ENCODE data around the gene HSPA1L.
"Not testable (repeated sequence)": the region's sequence is repeated elsewhere in the genome, so short reads cannot be mapped to it uniquely, and the experiment has no call there.

Gene HSPA1L

DNA sequence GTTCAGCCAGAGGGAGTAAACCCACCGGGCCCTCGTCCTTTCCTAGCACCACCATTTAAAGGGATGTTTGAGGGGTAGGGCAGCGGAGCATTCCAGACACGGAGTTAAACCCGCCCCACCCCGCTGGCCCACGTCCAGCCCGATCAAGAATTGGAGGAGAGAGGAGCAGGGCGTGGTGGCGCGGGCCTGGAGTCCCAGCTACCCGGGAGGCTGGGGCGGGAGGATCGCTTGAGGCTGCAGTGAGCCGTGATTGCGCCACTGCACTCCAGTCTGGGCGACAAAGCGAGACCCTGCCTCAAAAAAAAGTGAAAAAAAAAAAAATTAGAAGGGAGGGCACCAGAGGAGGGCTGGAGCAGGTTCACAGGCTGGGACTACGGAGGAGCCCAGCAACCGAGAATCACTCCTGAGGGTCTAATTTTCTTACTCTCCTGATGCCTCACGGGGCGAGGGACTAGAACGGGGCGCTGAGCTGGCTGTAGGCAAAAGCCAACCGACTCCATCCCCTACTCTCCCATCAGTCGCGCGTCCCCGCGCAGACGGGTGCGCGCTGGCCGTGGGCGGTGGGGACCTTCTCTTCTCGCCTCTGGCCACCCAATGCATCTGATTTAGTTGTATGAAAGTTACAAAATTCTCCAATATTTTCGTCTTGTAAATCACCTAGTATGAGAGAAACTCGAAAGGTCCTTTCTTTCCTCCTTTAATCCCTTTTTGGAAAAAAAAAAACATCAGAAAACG, 6.4 kb upstream of the HSPA1L start:
- H4K20me1 ChIP-seq (ENCODE audit: insufficient read depth) = no peaks in the 10 kb centered on the region
- no peaks in the 10 kb centered on the region for H3K36me3 ChIP-seq (ENCODE audit: insufficient read depth)
- TF ChIP-seq, protein P1, sequence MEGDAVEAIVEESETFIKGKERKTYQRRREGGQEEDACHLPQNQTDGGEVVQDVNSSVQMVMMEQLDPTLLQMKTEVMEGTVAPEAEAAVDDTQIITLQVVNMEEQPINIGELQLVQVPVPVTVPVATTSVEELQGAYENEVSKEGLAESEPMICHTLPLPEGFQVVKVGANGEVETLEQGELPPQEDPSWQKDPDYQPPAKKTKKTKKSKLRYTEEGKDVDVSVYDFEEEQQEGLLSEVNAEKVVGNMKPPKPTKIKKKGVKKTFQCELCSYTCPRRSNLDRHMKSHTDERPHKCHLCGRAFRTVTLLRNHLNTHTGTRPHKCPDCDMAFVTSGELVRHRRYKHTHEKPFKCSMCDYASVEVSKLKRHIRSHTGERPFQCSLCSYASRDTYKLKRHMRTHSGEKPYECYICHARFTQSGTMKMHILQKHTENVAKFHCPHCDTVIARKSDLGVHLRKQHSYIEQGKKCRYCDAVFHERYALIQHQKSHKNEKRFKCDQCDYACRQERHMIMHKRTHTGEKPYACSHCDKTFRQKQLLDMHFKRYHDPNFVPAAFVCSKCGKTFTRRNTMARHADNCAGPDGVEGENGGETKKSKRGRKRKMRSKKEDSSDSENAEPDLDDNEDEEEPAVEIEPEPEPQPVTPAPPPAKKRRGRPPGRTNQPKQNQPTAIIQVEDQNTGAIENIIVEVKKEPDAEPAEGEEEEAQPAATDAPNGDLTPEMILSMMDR (conservative IDR thresholded peaks at IDR 0.05; ENCODE audit: low read depth, low read length) = no peak
- peak overlapping the region; percentile 92; the same call in 1 of the 2 replicates for H3K9ac ChIP-seq
- peak overlapping the region; percentile 96 for H3K27ac ChIP-seq
- peak overlapping the region; percentile 85 for H3K4me2 ChIP-seq
- no peaks in the 10 kb centered on the region for H3K27me3 ChIP-seq (ENCODE audit: insufficient read depth, low read depth)
- H3K79me2 ChIP-seq (ENCODE audit: insufficient read depth, low read depth) = peaks cover 5% of the 10 kb centered on the region; the same call in 1 of the 2 replicates
- H3K4me3 ChIP-seq (IDR thresholded peaks at IDR 0.05; ENCODE audit: insufficient read depth, low read depth, low read length) = no peak overlapping the region
- peak overlapping the region; percentile 81 for H2AFZ ChIP-seq (ENCODE audit: low read depth)
- H3K4me1 ChIP-seq (ENCODE audit: low read depth, poor library complexity, severe bottlenecking) = peaks cover 49% of the 10 kb centered on the region

DNA sequence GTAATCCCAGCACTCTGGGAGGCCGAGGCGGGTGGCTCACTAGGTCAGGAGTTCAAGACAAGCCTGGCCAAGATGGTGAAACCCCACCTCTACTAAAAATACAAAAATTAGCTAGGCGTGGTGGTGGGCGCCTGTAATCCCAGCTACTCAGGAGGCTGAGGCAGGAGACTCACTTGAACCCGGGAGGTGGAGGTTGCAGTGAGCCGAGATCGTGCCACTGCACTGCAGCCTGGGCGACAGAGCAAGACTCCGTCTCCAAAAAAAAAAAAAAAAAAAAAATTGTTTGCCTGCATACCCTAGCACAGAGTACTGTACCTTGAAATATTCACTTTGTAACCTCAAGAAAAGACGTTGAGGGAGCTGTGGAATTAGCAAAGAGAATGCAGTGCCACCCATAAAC, 5.3 kb upstream of the HSPA1L start:
- H2AFZ ChIP-seq (ENCODE audit: low read depth); H3K79me2 ChIP-seq (ENCODE audit: insufficient read depth, low read depth); H3K27me3 ChIP-seq (ENCODE audit: insufficient read depth, low read depth); H3K27ac ChIP-seq; H3K4me3 ChIP-seq (IDR thresholded peaks at IDR 0.05; ENCODE audit: insufficient read depth, low read depth, low read length); H3K9ac ChIP-seq; H4K20me1 ChIP-seq (ENCODE audit: insufficient read depth); H3K36me3 ChIP-seq (ENCODE audit: insufficient read depth): not testable (repeated sequence)
- Histone ChIP-seq H3K4me1 (ENCODE audit: low read depth, poor library complexity, severe bottlenecking) (peaks cover 39% of the 10 kb centered on the region), H3K4me2 (peak overlapping the region; percentile 85; the same call in 1 of the 2 replicates)

DNA sequence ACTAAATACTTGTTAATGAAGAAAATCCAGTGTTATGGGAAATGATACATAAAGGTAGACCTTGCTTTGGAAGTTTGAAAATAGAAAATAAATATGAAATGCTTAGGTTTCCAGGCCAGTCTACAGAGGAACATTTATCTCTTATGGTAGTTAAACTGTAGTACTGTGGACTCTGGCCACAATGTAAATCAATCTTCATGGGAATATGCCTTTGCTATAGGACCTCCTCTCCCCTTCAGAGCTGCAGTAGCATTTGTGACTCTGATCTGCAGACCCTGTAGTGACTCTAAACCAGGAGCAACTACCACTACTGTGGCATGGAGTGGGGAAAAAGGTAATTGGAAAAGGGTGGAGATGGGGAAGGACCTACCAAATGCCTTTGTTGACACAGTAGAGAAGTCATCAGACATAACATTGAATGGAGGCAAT, 4.8 kb upstream of the HSPA1L start:
- H3K4me3 ChIP-seq (IDR thresholded peaks at IDR 0.05; ENCODE audit: insufficient read depth, low read depth, low read length) = no peak overlapping the region
- H3K36me3 ChIP-seq (ENCODE audit: insufficient read depth) = no peaks in the 10 kb centered on the region
- no peaks in the 10 kb centered on the region; the same call in 1 of the 2 replicates for H3K79me2 ChIP-seq (ENCODE audit: insufficient read depth, low read depth)
- H3K4me1 ChIP-seq (ENCODE audit: low read depth, poor library complexity, severe bottlenecking) = peaks cover 33% of the 10 kb centered on the region
- no peaks in the 10 kb centered on the region for H4K20me1 ChIP-seq (ENCODE audit: insufficient read depth)
- H3K4me2 ChIP-seq = no peak overlapping the region
- no peak overlapping the region for H3K9ac ChIP-seq
- TF ChIP-seq, protein P1 (conservative IDR thresholded peaks at IDR 0.05; ENCODE audit: low read depth, low read length) = no peak
- no peak overlapping the region for H3K27ac ChIP-seq
- no peaks in the 10 kb centered on the region for H3K27me3 ChIP-seq (ENCODE audit: insufficient read depth, low read depth)
- no peak overlapping the region for H2AFZ ChIP-seq (ENCODE audit: low read depth)

DNA sequence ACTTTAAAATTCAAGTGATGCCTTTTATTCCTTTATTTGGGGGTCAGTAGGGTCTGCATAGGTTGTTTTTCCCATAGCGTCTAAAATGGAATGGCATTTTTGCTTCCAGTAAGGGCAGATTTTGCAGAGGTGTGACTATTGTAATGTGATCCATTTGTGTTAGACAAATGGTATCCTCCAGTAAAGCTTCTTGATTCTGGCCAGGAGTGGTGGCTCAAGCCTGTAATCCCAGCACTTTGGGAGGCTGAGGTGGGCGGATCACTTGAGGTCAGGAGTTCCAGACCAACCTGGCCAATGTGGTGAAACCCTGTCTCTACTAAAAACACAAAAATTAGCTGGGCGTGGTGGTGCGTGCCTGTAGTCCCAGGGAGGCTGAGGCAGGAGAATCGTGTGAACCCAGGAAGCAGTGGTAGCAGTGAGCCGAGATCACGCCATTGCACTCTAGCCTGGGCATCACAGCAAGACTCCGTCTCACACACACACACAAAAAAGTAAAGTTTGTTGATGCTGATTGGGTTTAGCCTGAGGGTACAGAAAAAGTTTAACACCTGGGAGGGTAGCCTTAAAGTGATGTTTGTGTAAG, 2.9 kb upstream of the HSPA1L start:
- not testable (repeated sequence) for H3K27ac ChIP-seq; H3K36me3 ChIP-seq (ENCODE audit: insufficient read depth); H3K9ac ChIP-seq; H3K4me2 ChIP-seq; H3K4me3 ChIP-seq (IDR thresholded peaks at IDR 0.05; ENCODE audit: insufficient read depth, low read depth, low read length); H4K20me1 ChIP-seq (ENCODE audit: insufficient read depth); H3K27me3 ChIP-seq (ENCODE audit: insufficient read depth, low read depth); H3K79me2 ChIP-seq (ENCODE audit: insufficient read depth, low read depth); H2AFZ ChIP-seq (ENCODE audit: low read depth)
- peaks cover 15% of the 10 kb centered on the region for H3K4me1 ChIP-seq (ENCODE audit: low read depth, poor library complexity, severe bottlenecking)

DNA sequence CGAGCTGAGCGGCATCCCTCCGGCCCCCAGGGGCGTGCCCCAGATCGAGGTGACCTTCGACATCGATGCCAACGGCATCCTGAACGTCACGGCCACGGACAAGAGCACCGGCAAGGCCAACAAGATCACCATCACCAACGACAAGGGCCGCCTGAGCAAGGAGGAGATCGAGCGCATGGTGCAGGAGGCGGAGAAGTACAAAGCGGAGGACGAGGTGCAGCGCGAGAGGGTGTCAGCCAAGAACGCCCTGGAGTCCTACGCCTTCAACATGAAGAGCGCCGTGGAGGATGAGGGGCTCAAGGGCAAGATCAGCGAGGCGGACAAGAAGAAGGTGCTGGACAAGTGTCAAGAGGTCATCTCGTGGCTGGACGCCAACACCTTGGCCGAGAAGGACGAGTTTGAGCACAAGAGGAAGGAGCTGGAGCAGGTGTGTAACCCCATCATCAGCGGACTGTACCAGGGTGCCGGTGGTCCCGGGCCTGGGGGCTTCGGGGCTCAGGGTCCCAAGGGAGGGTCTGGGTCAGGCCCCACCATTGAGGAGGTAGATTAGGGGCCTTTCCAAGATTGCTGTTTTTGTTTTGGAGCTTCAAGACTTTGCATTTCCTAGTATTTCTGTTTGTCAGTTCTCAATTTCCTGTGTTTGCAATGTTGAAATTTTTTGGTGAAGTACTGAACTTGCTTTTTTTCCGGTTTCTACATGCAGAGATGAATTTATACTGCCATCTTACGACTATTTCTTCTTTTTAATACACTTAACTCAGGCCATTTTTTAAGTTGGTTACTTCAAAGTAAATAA, 2.2 kb upstream of the HSPA1L start:
- not testable (repeated sequence) for H3K79me2 ChIP-seq (ENCODE audit: insufficient read depth, low read depth); H3K36me3 ChIP-seq (ENCODE audit: insufficient read depth); H3K27ac ChIP-seq; H3K9ac ChIP-seq; H3K4me1 ChIP-seq (ENCODE audit: low read depth, poor library complexity, severe bottlenecking); H3K27me3 ChIP-seq (ENCODE audit: insufficient read depth, low read depth); H3K4me3 ChIP-seq (IDR thresholded peaks at IDR 0.05; ENCODE audit: insufficient read depth, low read depth, low read length); H4K20me1 ChIP-seq (ENCODE audit: insufficient read depth); H3K4me2 ChIP-seq; H2AFZ ChIP-seq (ENCODE audit: low read depth)

Measured in KMS-11 (cell line).